Neutrophil (primary cell): ENCODE results near the gene LHFPL4.
"Not testable (repeated sequence)": the region's sequence is repeated elsewhere in the genome, so short reads cannot be mapped to it uniquely, and the experiment has no call there.

ENCODE experiments used
- H3K27ac ChIP-seq: fragments of 200-600 bp; sonication (generic); 2 replicates; pipeline ENCODE4 v1.5.1; 2016; ENCODE audit warnings: mild to moderate bottlenecking, moderate library complexity
- H3K27me3 ChIP-seq: fragments of 200-600 bp; sonication (generic); 2 replicates; pipeline ENCODE4 v1.6.0; 2016; ENCODE audit warnings: mild to moderate bottlenecking
- H3K36me3 ChIP-seq: fragments of 200-600 bp; sonication (generic); 2 replicates; pipeline ENCODE4 v1.5.1; 2017
- H3K4me1 ChIP-seq, 2 experiments: fragments of 200-600 bp in 1 of 2; sonication (generic) in 1 of 2; 1 replicate in 1 of 2; 2 replicates in 1 of 2; pipeline versions ENCODE4 v1.5.1 to v1.6.1; 2013 to 2016; ENCODE audit warnings: low read depth in 1 of 2, low read length in 1 of 2, mild to moderate bottlenecking in 1 of 2, moderate library complexity in 1 of 2; ENCODE audit not compliant: control insufficient read depth in 1 of 2, insufficient read depth in 1 of 2
- H3K4me3 ChIP-seq, 2 experiments: fragments of 200-600 bp in 1 of 2; sonication (generic) in 1 of 2; 1 replicate in 1 of 2; 2 replicates in 1 of 2; pipeline ENCODE4 v1.5.1; 2013 to 2016; ENCODE audit warnings: low read depth in 1 of 2, low read length in 1 of 2, mild to moderate bottlenecking in 1 of 2, moderate library complexity in 1 of 2
- H3K9me3 ChIP-seq: fragments of 200-600 bp; sonication (generic); 2 replicates; pipeline ENCODE4 v1.5.1; 2016
- CTCF ChIP-seq: fragments of 200-600 bp; sonication (generic); IDR thresholded peaks from 2 replicates; pipeline ENCODE4 v1.5.1; 2016; ENCODE audit warnings: antibody characterized with exemption

LHFPL4 gene

GRCh38 chr3:9565316-9565715 is 11.7 kb upstream of the LHFPL4 start:
- TF ChIP-seq CTCF = no peak
- Histone ChIP-seq H3K4me1 (no peaks in the 10 kb centered on the region), H3K27me3 (no peaks in the 10 kb centered on the region), H3K9me3 (no peaks in the 10 kb centered on the region), H3K4me3 (no peak overlapping the region), H3K27ac (no peak overlapping the region), H3K36me3 (no peaks in the 10 kb centered on the region)

DNA sequence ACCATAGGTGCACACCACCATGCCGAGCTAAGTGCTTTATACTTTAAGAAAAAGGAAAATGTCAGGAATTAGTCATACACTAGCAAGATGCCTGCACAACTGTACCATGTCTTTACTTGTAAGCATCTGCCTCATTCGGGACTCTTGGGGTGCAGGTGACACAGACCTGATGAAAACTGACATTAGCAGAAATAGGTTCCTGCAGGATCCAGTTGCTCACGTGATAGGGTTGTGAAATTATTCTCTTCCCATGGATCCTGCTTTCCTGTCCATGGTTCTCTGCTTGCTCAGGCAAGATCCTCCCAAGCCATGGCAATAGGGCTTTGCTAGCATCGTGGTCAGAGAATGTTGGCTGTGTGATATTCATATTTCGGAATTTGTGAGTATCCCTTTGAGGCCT is 10.2 kb upstream of the LHFPL4 start:
- no peak for TF ChIP-seq CTCF

GRCh38 chr3:9560056-9560455 is 6.4 kb upstream of the LHFPL4 start:
- H3K4me3 ChIP-seq, H3K36me3 ChIP-seq, H3K9me3 ChIP-seq, H3K4me1 ChIP-seq, H3K27ac ChIP-seq: not testable (repeated sequence)
- H3K27me3 ChIP-seq = peaks cover 18% of the 10 kb centered on the region

More for the DNA sequence above, 10.2 kb upstream of the LHFPL4 start:
- Histone ChIP-seq H3K36me3 (no peaks in the 10 kb centered on the region), H3K27me3 (no peaks in the 10 kb centered on the region), H3K4me1 (no peaks in the 10 kb centered on the region), H3K27ac (no peak overlapping the region), H3K9me3 (no peaks in the 10 kb centered on the region), H3K4me3 (no peak overlapping the region)

DNA sequence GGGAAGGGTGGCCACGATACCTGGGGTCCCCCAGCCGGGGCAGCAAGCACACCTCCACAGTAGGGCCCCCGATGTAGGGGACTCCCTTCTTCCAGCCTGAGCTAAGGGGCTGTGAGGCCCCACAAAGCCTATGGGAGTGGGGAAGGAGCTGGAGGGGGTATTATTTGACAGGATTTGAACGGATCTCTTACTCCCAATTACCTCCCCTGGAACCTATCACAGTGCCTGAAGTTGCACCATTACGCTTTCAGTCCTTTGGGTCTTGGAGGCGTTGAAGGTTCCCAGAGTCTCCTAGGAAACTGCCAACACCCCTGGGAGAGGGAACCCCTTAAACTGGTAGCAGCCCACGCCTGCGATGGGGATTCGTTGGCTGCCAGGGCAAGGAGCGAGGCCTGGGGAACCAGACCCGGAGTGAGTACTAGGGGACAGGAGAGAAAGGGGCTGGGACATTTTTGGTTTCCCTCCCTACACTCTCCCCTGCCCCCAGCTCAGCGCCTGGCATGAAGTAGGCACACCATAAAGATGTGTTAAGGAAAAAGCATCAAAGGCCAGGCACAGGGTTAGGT is 409 bp upstream of the LHFPL4 start:
- no peak overlapping the region for H3K4me3 ChIP-seq
- peaks cover 77% of the 10 kb centered on the region for H3K27me3 ChIP-seq
- H3K9me3 ChIP-seq = no peaks in the 10 kb centered on the region
- no peaks in the 10 kb centered on the region for H3K36me3 ChIP-seq
- TF ChIP-seq CTCF = no peak
- no peak overlapping the region for H3K27ac ChIP-seq
- no peaks in the 10 kb centered on the region for H3K4me1 ChIP-seq

DNA sequence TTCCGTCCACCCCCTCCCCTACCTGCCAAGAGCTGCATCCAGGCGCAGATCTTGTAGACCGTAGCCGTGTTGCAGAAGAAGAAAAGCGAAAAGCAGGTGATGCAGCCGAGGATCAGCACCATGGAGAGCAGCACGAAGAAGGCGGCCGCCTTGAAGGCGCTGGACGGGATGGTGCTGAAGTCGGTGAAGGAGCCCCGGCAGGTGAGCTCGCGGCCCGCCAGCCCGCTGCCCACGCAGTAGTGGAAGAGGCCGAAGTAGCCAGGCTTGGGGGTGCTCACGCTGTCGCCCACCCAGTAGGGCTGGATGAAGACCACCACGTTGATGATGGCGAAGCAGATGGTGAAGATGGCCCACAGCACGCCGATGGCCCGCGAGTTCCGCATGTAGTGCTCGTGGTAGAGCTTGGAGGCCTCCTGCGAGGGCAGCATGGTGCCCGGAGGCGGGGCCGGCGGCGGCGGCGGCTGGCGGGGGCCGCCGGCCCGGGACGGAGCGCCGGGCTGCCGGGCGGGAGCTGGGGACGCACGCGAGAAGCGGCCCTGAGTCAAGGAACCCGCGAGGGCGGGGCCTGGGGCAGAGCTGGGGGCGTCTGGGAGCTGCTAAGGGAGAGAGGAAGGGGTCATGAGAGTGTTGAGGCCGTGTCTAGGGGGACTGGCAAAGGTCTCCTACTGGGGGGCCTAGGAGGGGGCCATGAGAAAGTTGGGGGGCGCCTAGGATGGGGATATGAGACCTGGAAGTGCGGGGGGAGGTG is 1.2 kb downstream of the LHFPL4 start:
- Histone ChIP-seq H3K4me3 (no peak overlapping the region), H3K27me3 (peaks cover 78% of the 10 kb centered on the region)
- TF ChIP-seq CTCF = no peak

GRCh38 chr3:9550999-9551398 is 2.6 kb downstream of the LHFPL4 start:
- H3K36me3 ChIP-seq = no peaks in the 10 kb centered on the region
- H3K27me3 ChIP-seq = peaks cover 70% of the 10 kb centered on the region
- no peak overlapping the region for H3K27ac ChIP-seq
- H3K4me3 ChIP-seq = no peak overlapping the region
- no peaks in the 10 kb centered on the region for H3K4me1 ChIP-seq
- H3K9me3 ChIP-seq = no peaks in the 10 kb centered on the region
- TF ChIP-seq CTCF = no peak

More for the DNA sequence above, 1.2 kb downstream of the LHFPL4 start:
- no peaks in the 10 kb centered on the region for H3K9me3 ChIP-seq
- H3K4me1 ChIP-seq = no peaks in the 10 kb centered on the region
- no peak overlapping the region for H3K27ac ChIP-seq
- no peaks in the 10 kb centered on the region for H3K36me3 ChIP-seq
